Stomach smooth muscle (tissue), 2 donors: Measurements from ENCODE around the gene TYMP.

Experiments used
- H3K27ac ChIP-seq: one replicate; pipeline ENCODE4 v1.7.0; 2013; ENCODE audit warnings: mild to moderate bottlenecking, low read length, inconsistent platforms
- H3K27me3 ChIP-seq, 2 donors: one replicate each; pipeline ENCODE4 v1.7.0; 2013; ENCODE audit warnings: low read length in 2 of 2; ENCODE audit not compliant: insufficient read depth in 2 of 2, control insufficient read depth in 1 of 2
- H3K36me3 ChIP-seq, 2 donors: one replicate each; pipeline ENCODE4 v1.7.0; 2013; ENCODE audit warnings: low read length in 2 of 2; ENCODE audit not compliant: control insufficient read depth in 2 of 2, insufficient read depth in 2 of 2
- H3K4me1 ChIP-seq: one replicate; pipeline ENCODE4 v1.7.0; 2013; ENCODE audit warnings: low read length; ENCODE audit not compliant: control insufficient read depth, insufficient read depth
- H3K4me3 ChIP-seq, 2 donors: one replicate each; pipeline ENCODE4 v1.7.0; 2013; ENCODE audit warnings: low read length in 2 of 2
- H3K9ac ChIP-seq, 2 donors: one replicate each; pipeline ENCODE4 v1.7.0; 2013; ENCODE audit warnings: low read length in 2 of 2, mild to moderate bottlenecking in 1 of 2
- H3K9me3 ChIP-seq, 2 donors: one replicate each; pipeline ENCODE4 v1.7.0; 2013; ENCODE audit warnings: low read length in 2 of 2; ENCODE audit not compliant: control insufficient read depth in 2 of 2
- donor health status: healthy.
- donor health status: Pancreatic carcinoma.

Gene TYMP, protein sequence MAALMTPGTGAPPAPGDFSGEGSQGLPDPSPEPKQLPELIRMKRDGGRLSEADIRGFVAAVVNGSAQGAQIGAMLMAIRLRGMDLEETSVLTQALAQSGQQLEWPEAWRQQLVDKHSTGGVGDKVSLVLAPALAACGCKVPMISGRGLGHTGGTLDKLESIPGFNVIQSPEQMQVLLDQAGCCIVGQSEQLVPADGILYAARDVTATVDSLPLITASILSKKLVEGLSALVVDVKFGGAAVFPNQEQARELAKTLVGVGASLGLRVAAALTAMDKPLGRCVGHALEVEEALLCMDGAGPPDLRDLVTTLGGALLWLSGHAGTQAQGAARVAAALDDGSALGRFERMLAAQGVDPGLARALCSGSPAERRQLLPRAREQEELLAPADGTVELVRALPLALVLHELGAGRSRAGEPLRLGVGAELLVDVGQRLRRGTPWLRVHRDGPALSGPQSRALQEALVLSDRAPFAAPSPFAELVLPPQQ

DNA sequence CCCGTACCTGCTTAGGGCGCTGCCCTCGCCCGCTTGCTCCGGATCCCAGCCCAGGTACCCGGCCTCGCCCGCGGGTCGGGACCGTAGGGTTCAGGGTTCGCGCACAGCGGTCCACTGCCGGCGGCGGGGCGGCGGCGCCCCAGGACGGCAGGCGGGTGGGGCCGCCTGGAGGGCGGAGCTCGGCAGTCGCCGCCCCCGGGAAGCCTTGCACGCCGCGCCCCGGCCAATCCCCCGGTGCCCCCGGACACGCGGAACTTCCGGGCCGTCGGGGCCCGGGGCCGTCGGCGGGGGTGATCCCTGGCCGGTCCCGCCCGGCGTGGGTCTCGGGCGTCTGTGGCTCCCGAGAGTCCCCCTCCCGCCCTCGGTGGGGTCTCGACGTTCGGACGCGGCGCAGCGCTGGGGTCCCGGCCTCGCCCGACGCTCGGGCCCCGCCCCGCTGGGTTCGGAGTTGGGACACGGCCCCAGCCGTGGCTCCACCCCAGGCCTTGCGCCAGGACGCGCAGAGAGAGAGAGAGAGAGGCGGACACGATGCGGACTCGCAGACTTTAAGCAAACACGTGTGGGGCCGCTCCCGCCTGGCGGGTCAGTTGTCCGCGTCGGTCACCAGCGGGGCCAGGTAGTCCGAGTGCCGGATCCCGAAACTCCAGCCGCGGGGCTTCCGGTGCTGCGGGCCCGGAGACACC lies at the start of gene TYMP:
Gene TYMP, minus strand, starts transcription at position 116 of the 683 bp plus-strand sequence. CDS start 303 bp downstream, outside the sequence.
- Histone ChIP-seq H3K36me3 (no peaks in the 10 kb centered on the region), H3K27me3 (peaks cover 15 to 59% of the 10 kb centered on the region in 2 donors), H3K27ac (peak within 1 kb of the TSS; percentile 71), H3K9ac (peak within 1 kb of the TSS; percentile 55 to 74), H3K4me3 (peak within 1 kb of the TSS; percentile 55 to 68), H3K9me3 (no peaks in the 10 kb centered on the region), H3K4me1 (peaks cover 50% of the 10 kb centered on the region)

DNA sequence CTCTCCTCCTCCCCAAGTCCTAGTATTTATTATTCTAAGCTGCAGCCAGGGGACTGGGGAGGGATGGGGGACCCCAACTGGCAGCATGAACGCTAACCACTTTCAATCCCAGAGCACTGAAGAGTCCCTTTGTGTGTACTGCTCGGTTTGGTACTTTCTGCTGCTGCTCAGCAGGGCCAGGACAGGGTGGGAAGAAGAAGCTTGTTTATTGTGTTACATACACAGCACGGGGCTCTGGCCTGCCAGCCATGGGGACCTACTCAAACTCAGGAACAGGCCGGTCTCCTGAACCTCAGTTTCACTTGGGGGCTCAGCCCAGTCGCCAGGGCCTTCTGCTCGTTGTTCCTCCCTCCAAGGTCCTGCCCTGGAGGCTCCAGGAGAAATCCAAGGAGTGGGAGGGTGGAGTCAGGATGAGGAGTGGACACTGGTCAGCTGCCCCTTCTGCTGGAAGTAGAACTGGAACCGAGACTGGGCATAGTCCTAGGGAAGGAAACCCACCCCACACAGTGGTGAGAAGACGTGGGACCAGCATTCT lies 49.0 kb upstream of the TYMP start:
- Histone ChIP-seq H3K27me3 (peaks cover 8 to 21% of the 10 kb centered on the region in 2 donors), H3K9me3 (no peaks in the 10 kb centered on the region), H3K36me3 (peaks cover 5 to 6% of the 10 kb centered on the region in 2 donors), H3K4me3 (peak overlapping the region in 1 of 2 donors; percentile 49), H3K4me1 (peaks cover 37% of the 10 kb centered on the region), H3K9ac (peak overlapping the region in 1 of 2 donors; percentile 38), H3K27ac (peak overlapping the region; percentile 2)

GRCh38 chr22:50577987-50578775 lies 48.4 kb upstream of the TYMP start, which contains the start of gene CPT1B:
Gene CPT1B (minus strand): TSS chr22:50578427. CDS start chr22:50577915, 512 bp downstream.
- Histone ChIP-seq H3K27ac (peak within 1 kb of the TSS; percentile 2), H3K4me3 (peak within 1 kb of the TSS in 1 of 2 donors; percentile 49)

GRCh38 chr22:50577697-50577986 lies 47.8 kb upstream of the TYMP start:
- H3K36me3 ChIP-seq, result peaks cover 5 to 6% of the 10 kb centered on the region in 2 donors
- H3K4me1 ChIP-seq, result peaks cover 32% of the 10 kb centered on the region
- H3K27ac ChIP-seq, result no peak overlapping the region
- peaks cover 8 to 21% of the 10 kb centered on the region in 2 donors for H3K27me3 ChIP-seq
- no peaks in the 10 kb centered on the region for H3K9me3 ChIP-seq
- no peak overlapping the region for H3K9ac ChIP-seq
- peak overlapping the region in 1 of 2 donors; percentile 22 for H3K4me3 ChIP-seq

More at GRCh38 chr22:50577987-50578775, 48.4 kb upstream of the TYMP start, which contains the start of gene CPT1B:
- peaks cover 32% of the 10 kb centered on the region for H3K4me1 ChIP-seq
- peaks cover 5 to 6% of the 10 kb centered on the region in 2 donors for H3K36me3 ChIP-seq
- peaks cover 8 to 21% of the 10 kb centered on the region in 2 donors for H3K27me3 ChIP-seq
- peak within 1 kb of the TSS in 1 of 2 donors; percentile 38 for H3K9ac ChIP-seq
- no peaks in the 10 kb centered on the region for H3K9me3 ChIP-seq

- Histone ChIP-seq H3K4me3 (peak overlapping the region in 1 of 2 donors; percentile 22), H3K36me3 (peaks cover 5 to 6% of the 10 kb centered on the region in 2 donors), H3K27me3 (peaks cover 8 to 21% of the 10 kb centered on the region in 2 donors), H3K9ac (no peak overlapping the region), H3K27ac (no peak overlapping the region), H3K4me1 (peaks cover 31% of the 10 kb centered on the region), H3K9me3 (no peaks in the 10 kb centered on the region)
These were observed 47.2 kb upstream of the TYMP start for GRCh38 chr22:50576806-50577696.

DNA sequence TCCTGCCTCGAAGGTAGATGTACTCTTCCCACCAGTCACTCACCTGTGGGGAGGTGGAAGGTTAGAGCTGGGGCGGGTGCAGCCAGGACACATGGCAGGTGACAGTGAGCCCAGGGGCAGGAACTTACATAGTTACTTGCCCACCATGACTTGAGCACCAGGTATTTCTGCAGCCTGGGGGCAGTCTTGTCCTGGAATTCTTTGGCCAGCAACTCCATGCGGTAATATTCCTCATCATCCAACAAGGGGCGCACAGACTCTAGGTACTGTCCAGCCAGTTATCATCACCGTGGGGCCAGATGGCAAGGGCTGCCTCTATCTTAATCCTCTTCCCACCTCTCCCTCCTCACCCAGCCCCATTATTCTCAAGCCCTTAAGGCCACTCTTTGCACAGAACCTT lies 46.3 kb upstream of the TYMP start:
- Histone ChIP-seq H3K9me3 (no peaks in the 10 kb centered on the region), H3K4me1 (peaks cover 21% of the 10 kb centered on the region), H3K27ac (no peak overlapping the region), H3K27me3 (peaks cover 8 to 21% of the 10 kb centered on the region in 2 donors), H3K36me3 (peaks cover 4 to 6% of the 10 kb centered on the region in 2 donors), H3K4me3 (no peak overlapping the region), H3K9ac (no peak overlapping the region)

DNA sequence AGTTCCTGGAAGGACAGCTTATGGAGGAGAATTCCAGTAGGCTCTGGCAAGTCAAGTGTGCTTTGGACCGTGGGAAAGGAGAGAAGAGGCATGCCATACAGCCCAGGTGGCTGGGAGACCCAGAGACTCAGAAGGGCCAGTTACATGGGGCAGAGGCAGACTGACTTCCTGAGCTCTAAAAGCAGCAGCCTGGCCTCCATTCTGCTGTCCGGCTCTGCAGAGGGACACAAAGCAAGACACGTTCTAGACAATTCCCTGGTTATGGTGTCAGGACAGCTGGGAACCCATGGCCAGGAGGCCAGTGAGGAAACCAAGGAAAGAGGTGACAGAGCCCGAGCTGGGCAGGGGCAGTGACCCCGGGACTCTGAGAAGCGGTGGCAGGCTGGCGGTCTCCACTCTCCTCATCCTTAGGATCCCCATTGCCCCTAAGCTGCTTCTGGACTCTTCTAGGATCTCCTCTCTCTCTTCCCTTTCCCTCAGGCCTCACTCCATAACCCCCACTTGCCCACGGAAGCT lies 45.7 kb upstream of the TYMP start:
- Histone ChIP-seq H3K27ac (no peak overlapping the region), H3K9ac (no peak overlapping the region), H3K36me3 (peaks cover 6% of the 10 kb centered on the region in 2 donors), H3K9me3 (no peaks in the 10 kb centered on the region), H3K4me3 (no peak overlapping the region), H3K27me3 (peaks cover 8 to 21% of the 10 kb centered on the region in 2 donors), H3K4me1 (peaks cover 21% of the 10 kb centered on the region)

DNA sequence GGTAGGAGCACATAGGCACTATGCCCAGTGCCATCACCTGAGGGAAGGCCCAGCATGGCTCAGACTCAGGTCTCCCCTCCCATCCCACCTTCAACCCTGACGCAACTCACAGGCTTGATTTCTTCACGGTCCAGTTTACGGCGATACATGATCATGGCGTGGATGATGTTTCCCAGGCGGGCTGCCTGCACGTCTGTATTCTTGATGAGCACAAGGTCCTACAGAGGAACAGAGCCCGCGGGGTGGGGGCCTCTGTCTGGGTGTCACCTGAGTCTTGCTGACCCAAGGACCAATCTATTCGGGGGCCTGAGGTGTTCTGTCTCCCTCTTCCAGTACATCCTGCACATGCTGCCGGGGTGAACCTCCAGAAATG lies 44.6 kb upstream of the TYMP start:
- Histone ChIP-seq H3K36me3 (peaks cover 0 to 5% of the 10 kb centered on the region in 2 donors), H3K27me3 (peaks cover 8 to 21% of the 10 kb centered on the region in 2 donors), H3K27ac (no peak overlapping the region), H3K4me1 (peaks cover 21% of the 10 kb centered on the region), H3K4me3 (no peak overlapping the region), H3K9me3 (no peaks in the 10 kb centered on the region), H3K9ac (no peak overlapping the region)

DNA sequence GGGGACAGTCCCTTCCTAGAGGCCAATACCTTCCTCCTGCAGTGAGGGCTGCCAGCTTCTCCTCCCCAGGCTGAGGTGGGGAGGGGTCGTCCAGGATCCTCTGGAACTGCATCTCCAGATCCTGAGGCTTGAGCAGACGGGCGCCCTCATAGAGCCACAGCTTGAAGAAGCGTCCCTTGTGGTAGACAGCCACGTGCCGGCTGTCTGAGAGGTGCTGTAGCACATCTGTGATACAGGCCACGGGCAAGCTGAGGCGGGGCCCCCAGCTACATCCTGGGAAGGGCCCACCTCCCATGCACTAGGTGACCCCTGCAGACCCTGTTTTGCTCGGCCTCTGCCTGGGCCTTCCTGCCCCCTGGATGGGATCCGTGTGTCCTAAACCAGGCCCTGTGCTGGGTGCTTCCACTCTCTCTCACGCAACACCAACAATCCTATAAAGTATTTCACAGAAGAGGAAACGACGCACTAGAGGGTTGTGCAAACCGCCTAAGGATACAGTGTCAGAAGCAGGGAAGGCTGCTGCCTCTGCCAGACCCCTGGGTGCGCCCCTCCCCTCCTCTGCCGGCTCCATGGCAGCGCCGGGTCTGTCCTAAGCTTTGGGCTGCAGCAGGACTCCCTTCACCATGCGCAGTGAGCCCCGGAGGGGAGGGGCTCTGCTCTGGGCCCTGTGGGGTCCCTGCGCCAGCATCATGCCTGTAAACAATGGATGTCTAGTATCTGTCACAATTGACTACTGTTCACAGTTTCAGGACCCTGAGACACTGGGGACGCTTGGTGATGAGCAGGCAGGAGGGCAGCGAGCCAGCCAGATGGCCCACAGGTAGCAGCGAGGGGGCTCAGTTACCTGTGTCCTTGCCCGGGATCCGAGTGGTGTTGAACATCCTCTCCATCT lies 43.9 kb upstream of the TYMP start:
- no peak overlapping the region for H3K27ac ChIP-seq
- no peaks in the 10 kb centered on the region for H3K9me3 ChIP-seq
- peaks cover 8 to 21% of the 10 kb centered on the region in 2 donors for H3K27me3 ChIP-seq
- H3K9ac ChIP-seq, result no peak overlapping the region
- H3K4me3 ChIP-seq, result no peak overlapping the region
- peaks cover 15% of the 10 kb centered on the region for H3K4me1 ChIP-seq
- H3K36me3 ChIP-seq, result peaks cover 0 to 5% of the 10 kb centered on the region in 2 donors
